GM19468 (cell line): Measurements from ENCODE around the gene FGFBP3.
"Not testable (repeated sequence)": the region's sequence is repeated elsewhere in the genome, so short reads cannot be mapped to it uniquely, and the experiment has no call there.

ENCODE experiments used
- ATAC-seq: cut with Tn5 transposase; IDR thresholded peaks from one replicate; pipeline ENCODE4 v1.9.1; 2021; ENCODE audit warnings: mild to moderate bottlenecking, moderate library complexity, moderate number of reproducible peaks; ENCODE audit not compliant: unreplicated experiment; ENCODE audit errors: extremely low read depth

FGFBP3 gene

DNA sequence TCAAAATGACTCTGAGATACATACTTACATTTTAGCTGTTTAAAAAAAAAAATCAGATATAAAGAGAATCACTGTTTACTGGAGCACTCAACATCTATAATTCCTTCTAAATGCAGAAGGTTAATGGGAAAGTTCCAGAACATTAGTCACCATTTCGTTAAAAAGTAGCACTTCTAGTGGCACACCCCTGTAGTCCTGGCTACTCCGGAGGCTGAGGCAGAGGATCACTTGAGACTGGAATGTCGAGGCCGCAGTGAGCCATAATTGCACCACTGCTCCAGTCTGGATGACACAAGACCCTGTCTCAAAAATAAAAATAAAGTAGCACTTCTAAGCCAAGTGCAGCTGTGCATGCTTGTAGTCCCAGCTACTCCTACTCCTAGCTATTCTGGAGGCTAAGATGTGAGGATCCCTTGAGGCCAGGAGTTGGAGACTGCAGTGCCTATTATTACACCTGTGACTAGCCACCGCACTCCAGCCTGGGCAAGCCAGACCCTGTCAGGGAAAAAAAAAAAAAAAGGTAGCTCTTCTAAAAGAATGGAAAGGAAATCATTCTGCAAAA lies 2.2 kb downstream of the FGFBP3 start:
- no peak for ATAC-seq

DNA sequence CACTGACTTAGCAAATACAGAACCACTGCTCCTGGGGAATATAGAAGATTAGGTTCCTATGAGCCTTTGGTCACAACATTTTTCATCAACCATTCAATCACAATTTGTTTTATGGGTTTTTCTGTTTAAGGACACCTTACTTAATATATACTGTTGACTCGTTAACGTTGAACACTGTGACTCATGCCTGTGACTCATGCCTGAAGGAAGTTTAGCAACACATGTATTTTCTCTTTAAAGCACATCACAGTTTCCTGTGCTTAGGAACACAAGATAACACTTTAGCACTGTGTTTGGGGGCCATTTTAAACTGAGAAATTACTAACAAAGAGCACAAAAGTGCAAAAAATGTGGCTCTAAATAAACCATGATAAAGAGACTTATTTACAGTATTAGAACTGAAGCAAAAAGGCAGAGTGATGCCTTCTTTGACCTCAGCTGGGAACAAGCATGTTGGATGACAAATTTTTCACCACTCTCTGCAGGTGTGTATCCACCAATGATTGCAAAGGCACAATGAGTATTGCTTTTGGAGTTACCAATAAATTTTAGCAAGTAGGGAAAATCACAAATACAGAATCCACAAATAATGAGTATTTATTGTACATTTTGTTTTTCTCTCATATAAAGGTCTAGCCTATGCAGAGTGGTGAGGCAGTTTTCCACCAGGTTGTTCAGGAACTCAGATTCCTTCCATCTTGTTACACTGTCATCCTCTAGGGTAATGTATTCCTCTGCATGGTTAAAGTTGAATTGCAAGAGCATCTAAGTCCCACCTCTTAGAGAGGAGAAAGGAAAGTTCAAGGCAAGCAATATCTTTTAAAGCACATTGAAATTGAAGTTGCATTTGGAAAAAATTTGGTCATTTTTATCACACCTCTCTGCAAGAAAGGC lies 7.3 kb downstream of the FGFBP3 start:
- ATAC-seq, result no peak

DNA sequence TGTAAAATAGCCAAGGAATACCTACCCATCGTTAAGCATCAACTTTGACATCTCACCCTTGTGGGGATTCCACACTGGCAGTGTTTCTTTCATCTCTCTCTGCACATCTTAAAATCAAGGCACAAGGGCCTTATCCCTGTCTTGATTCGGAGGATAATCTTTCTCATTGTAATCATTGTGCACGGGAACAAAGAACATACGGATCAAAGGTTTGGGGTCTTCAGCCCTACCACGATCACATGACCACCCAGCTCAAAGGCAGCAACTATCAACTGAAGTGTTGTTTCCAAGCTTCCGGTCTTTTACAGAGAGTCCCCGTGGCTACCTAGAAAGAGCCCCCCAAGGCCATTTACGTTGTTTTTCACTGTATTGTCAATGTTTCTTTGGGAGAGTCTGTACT lies 11.9 kb downstream of the FGFBP3 start:
- ATAC-seq, result no peak

DNA sequence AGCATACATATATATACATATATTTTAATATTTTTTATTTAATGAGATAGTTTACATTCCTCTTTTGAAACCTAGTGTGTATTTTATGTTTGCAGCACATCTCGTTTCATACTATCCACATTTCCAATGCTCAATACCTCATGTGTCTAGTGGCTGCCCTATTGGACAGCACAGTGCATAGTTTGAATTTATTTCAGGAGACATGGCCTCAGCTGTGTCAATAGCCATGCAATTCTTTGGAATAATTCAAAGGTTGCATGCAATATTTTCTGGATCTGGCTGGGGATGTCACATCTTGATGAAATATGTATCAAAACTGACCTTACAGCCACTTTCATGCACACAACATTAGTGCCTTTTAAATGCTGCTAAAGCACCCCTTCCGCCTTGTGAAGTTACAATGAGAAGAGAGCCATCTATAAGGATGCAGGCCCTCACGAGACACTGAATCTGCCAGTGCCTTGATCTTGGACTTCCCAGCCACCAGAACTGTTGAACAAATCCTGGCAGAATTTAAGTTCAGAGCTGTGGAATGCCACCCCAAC lies 13.0 kb downstream of the FGFBP3 start:
- ATAC-seq, result no peak

DNA sequence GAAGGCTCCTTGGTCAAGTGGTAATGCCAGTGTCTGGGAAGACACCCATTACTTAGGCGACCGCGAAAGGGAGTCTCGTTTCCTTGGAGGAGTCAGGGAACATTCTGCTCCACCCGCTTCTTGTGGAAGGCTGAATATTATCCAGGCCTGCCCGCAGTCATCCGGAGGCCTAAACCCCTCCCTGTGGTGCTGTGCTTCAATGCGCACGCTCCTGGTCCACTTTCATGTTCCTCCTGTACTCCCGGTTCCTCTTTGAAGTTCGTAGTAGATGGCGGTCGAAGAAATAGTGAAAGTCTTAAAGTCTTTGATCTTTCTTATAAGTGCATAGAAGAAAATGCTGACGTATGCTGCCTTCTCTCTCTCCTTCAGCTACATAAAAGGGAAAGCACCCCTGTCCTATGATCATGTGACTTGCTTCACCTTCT lies 15.0 kb downstream of the FGFBP3 start:
- ATAC-seq, result not testable (repeated sequence)

DNA sequence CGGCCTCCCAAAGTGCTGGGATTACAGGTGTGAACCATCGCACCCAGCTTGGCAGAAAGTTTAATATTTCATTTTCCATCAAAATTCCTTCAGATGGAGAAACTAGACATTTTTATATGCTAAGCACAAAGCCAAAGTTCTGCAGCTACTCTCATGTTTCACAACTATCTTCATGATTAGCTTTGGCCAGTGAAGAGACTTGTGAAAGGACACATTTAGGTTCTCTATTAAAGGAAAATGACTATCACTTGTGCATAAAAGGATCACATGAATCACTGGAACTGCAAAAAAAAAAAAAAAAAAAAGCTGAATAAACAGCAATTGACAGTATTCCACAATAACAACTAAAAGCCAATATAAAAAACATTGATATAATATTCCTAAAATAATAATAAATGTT lies 16.2 kb downstream of the FGFBP3 start:
- ATAC-seq, result no peak

DNA sequence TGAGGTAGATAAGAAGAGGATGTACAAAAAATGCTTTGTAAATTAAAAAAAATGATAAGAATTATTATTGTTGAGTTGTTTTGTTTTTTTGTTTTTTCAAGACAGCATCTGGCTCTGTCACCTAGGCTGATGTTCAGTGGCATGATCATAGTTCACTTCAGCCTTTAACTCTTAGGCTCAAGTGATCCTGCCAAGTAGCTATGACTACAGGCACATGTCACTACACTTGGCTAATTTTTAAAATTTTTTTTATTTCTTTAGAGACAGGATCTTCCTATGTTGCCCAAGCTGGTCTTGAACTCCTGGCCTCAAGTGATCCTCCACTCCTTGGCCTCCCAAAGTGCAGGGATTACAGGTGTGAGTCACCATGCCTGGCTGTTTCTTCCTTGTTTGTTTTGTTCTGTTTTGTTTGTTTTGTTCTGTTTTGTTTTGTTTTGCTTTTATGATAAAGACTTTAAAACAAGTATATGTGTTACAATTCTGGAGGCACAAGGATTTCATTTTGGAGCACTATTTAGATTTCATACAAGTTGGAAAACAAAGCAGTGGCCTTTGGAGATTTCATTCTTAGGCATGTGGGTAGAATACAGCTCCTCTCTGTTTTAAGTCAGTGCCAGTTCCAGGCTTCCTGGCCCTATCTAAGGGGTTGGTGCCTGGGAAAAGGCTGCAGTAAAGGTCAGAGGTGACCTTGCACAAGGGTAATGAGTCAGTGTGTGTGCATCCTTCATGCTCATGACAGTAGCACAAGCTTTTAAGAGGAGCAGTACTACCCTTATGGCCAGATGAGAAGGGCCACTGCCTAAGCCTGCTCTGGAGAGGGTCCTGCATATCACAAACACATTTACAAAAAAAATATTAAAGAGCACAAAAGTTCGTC lies 17.9 kb downstream of the FGFBP3 start:
- no peak for ATAC-seq

DNA sequence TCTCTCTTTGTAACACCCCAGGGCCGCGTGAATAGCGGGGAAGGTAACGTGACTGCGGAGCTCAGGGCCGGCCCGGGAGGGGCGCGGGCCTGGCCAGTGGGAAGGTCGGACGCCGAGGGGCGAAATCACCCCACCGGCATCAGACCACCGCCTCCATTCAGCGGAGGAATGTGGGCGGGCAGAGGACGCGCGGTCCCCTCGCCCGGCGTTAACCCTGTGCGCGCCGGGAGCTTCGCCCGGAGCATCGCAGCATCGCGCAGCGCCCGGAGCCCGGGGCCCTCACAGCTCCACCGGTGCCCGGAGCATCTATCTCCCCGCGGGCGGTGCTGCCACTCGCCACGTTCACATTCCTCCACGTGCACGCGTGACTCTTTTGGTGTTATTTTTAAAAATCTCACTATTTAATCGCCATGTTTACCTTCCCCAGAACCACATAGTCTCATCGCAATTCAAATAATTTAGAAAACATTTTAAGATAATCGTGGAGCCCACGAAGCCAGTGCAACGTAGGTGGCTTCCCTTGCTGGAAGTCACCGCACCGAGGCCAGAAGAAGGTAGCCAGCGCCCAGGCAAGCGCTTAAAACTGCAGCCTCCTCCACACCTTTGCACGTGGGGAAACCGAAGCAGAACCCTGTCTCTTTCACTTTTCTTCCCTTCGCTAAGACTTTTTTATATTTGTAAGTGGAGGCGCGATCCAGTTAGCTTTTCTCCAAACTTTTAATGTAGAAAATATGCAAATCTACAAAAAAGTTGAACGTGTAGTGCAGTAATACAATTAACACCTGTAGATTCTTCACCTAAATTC lies 21.8 kb downstream of the FGFBP3 start:
- ATAC-seq, result no peak

DNA sequence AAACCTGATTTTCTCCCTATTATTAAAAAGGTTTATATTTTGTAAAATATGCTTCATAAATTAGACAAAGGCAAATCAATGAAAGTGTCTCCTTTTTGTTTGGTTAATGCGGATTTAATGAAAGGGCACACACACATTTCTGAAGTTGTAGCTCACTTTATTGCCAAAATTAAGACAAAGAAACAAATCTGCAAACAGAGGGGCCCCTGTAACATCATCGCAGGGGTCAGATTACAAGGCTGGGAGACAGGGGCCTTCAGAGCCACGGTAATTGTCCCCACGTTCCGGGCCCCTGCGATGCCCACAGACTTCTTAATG lies 22.4 kb downstream of the FGFBP3 start:
- ATAC-seq, result no peak

DNA sequence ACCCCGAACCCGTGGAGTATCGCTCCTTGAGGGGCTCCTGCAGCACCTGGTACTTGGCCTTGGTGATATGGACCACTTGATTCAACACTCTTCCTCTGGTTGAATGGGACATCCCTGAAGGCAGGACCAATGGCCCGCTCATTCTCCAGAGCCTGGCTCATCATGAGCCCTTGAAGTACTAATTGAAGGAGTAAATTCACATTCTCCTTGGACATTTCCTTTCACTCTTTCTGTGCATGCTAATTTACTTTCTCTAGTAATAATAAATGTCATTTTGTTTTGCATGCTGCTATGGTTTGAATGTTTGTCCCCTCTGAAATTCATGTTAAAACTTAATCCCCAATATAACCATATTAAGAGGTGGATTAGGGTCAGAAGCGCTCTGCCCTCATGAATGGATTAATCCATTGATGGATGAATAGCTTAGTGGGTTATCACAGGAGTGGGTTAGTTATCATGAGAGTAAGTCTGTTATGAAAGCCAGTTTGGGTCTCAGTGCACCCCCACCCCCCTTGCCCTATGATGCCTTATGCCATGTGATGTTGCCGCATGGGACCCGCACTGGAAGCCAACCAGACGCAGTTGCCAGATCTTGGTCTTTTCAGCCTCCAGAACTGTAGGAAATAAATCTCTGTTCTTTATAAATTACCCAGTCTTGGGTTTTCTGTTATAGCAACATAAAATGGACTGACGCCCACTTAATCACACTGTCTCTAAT lies 23.8 kb downstream of the FGFBP3 start:
- ATAC-seq, result no peak

DNA sequence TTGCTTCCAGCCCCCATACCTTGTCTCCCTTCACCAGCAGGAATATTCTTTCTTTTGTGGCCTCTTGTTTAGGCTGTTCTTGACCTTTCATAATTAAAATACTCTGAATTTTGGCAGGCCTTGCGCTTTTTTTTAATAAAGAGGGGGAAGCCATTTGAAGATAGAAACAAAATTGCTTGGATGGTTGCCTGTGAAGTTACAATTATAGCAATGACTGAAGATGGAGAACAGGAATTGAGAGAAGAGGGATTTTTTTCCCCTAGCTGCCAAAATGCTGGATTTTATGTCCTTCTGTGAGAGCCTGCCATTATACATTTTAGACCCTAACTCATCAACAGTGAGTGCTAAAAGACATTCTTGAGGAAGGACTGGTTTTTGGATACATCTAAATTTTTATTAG lies 24.8 kb downstream of the FGFBP3 start:
- no peak for ATAC-seq

DNA sequence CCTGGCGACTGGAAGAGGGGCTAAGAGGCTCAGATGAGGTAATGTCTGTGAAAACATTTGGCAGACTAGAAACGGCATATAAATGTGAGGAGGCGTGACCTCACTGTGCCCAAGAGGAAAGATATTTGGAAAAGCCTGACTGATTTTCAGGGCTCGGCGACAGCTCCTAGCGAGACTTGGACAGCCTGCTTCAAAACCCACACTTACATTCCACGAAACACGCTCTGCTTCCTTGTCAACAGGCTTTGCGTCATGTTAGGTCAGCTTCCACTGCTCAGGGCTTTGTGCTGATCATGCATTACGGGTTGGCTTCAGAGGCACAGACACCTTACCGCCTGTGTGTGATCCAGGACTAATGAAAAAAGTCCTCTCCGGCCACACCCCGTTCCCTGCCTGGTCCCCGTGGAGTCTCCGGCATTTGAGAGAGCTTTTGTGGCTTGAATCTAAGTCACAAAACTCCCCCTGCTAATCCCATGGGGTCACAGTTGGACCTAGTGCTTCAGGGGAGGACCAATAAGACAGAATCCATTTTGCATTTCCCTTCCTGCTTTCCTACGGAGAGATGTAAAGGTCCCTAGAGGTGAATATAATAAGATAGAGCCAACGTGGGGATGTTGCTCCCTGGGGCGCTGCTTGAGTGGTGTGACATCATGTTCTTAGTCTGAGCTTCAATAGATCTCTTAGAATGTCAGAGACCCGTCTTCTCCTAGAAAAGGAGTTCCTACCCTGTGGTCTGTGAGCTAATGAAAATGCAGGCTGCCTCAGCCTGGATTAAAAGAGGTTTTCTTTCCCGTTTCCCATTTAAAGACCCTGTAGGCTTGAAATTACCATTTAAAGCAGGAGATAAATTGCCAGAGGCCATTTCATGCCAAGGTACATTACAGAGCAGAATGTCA lies 25.5 kb downstream of the FGFBP3 start:
- ATAC-seq, result no peak

DNA sequence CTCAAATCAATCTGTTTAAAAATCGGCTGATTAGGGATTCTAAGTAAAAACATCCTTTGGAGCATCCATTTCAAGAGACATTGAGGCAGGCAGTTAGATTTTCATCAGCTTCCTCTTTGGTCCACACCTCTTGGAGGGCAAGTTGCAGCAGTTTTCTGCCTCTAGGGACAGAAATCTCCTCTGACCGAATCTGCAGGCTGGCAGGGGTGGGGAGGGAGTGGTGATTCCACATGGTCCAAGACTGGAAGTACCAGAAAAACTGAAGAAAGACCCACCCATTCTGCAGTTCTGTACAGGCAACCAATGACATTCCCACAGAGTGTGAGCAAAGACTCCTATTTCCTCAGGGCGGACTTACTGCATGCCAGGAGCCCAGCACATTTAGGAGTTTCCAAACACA lies 29.0 kb downstream of the FGFBP3 start:
- no peak for ATAC-seq

DNA sequence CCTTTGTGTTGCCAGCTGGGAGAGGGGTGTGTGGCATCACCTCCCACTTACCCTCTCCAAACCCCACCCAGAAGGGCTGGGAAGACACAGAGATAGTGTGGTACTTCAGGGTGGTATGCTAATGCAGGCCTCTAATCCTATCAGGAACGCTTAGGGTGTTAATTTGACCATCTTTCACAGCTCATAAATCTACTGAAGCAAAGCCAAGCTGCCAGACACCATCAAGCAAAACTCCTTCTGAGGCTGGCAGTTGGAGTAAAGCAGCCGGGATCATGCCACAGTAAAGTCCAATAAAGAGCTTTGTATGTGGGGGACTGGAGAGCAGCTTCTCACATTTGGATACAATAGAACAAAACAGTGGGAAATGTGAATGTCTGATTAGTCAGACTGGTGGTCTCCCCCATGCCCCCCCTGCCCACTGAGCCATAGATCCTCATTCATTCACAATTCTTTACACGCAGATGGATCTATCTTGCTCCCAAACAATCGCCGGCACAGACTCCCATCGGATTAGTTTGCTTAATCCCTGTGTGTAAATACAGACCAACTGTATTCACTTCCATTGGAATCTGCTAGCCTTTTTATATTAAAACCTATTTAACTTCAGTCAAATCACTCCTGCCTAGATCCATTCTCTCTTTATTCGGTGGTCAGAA lies 29.6 kb downstream of the FGFBP3 start:
- no peak for ATAC-seq

DNA sequence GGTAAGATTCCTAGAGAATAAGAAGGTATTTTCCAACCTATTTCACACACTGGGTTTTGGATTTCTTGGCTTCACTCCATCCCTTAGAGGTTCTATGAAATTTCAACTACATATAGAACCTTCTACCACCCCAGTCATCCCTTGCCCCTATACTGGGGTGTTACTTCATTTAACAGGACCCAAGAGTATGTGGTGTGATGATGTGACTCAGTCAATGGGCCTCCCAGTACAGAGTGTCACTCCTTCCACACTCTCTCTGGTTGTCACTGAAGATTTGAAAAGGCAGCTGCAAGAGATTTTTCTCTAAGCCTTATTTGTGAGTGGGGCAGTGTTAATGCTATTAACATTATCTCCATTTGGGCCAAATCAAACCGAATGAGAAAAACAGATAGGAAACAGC lies 33.5 kb downstream of the FGFBP3 start:
- ATAC-seq, result no peak

DNA sequence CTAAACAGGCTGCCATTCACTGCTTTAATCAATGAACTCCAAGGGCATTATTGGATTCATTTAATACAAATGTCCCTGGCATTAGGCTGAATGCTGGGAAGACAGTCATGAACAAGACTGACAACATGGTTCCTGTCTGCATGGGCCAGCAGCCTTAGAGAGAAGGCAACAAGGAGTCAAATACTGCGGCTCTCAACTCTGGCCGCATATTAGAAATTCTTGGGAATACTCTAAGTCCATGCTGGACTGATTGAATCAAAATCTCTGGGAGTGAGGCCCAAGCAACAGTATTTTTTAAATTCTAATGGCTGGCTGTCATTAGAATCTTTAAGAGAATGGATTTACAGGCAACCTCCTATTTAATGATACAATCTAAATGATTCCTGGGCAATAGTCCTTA lies 34.1 kb downstream of the FGFBP3 start:
- ATAC-seq, result no peak

DNA sequence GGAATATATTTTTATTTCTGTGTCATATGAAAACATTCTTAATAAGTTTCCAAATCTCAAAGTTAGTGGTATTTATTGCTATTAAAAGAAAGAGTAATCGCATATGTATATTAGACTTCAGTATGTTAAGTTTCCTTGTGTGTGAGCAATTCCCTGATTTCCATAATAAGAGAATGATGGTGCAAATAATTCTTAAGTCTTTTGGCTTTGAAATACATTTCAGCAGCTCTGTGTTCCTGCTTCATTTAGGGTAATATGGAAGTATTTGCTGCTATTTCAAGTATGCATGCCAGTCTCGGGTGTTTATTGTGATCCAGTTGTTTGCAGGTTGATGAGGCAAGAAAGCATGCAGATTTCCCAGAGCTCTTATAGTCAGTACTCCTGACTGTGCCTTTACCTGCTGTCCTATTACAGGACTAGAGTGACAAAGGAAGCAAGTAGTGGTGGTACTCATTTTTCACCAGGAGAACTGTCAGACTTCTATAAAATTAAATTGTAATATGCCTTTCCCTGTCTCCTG lies 43.7 kb downstream of the FGFBP3 start:
- ATAC-seq, result no peak

DNA sequence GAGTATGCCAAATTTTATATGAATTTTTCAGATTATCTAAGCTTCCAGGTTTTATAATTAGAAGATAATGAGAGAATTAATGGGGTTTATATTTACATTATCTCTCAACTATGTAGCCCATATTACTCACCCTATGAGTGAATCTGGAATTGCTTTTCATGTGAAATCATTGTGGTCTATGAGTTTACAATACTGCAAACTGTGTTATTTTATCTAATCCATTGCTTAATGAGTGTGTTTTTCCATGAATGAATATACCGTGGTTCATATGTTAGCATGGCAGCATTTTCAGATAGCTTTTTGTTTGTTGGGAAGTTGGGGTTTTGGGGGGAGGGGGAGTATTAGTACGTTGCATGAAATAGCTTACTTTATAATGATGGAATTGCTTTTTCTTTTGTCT lies 44.5 kb downstream of the FGFBP3 start:
- no peak for ATAC-seq
